NCI-H748 (cell line): Measurements from ENCODE around the gene CPSF6.
A peak's percentile ranks its signal among the peaks of the same experiment; 100 is the strongest.
"Not testable (repeated sequence)": the region's sequence is repeated elsewhere in the genome, so short reads cannot be mapped to it uniquely, and the experiment has no call there.

Source experiments
- DNase-seq: peaks from one replicate; lab custom pipeline; 2025; ENCODE audit not compliant: unreplicated experiment; lab: John Stamatoyannopoulos, UW

The CPSF6 gene, protein sequence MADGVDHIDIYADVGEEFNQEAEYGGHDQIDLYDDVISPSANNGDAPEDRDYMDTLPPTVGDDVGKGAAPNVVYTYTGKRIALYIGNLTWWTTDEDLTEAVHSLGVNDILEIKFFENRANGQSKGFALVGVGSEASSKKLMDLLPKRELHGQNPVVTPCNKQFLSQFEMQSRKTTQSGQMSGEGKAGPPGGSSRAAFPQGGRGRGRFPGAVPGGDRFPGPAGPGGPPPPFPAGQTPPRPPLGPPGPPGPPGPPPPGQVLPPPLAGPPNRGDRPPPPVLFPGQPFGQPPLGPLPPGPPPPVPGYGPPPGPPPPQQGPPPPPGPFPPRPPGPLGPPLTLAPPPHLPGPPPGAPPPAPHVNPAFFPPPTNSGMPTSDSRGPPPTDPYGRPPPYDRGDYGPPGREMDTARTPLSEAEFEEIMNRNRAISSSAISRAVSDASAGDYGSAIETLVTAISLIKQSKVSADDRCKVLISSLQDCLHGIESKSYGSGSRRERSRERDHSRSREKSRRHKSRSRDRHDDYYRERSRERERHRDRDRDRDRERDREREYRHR

DNA sequence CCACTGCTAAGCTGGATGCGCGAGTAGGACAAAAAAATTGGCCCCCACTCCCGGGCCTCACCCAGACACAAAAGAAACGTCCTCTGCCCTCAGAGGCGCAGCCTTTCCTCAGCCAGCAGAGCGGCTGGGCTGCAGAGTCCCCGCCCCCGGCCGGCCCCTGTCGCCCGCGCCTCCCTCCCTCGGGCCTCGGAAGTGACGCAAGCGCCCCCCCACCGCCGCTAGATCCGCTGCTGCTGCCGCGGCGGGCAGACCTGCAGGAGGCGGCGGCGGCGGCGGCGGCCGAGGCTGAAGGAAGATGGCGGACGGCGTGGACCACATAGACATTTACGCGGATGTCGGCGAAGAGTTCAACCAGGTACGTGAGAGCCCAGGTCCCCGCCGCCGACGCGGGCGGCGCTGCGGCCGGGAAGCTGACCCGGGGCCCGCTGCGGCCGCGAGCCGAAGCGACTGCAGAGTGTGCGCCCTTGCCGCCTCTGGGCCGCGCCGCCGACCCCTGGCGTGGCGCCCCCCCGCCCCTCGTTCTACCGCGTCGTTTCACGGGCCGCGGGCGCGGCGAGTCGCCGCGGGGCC, at the start of gene CPSF6:
TSS of gene CPSF6 (plus strand) at position 218 of the 570 bp plus-strand sequence. CDS start at position 296, 78 bp downstream.
- peak; percentile 97 for DNase-seq

DNA sequence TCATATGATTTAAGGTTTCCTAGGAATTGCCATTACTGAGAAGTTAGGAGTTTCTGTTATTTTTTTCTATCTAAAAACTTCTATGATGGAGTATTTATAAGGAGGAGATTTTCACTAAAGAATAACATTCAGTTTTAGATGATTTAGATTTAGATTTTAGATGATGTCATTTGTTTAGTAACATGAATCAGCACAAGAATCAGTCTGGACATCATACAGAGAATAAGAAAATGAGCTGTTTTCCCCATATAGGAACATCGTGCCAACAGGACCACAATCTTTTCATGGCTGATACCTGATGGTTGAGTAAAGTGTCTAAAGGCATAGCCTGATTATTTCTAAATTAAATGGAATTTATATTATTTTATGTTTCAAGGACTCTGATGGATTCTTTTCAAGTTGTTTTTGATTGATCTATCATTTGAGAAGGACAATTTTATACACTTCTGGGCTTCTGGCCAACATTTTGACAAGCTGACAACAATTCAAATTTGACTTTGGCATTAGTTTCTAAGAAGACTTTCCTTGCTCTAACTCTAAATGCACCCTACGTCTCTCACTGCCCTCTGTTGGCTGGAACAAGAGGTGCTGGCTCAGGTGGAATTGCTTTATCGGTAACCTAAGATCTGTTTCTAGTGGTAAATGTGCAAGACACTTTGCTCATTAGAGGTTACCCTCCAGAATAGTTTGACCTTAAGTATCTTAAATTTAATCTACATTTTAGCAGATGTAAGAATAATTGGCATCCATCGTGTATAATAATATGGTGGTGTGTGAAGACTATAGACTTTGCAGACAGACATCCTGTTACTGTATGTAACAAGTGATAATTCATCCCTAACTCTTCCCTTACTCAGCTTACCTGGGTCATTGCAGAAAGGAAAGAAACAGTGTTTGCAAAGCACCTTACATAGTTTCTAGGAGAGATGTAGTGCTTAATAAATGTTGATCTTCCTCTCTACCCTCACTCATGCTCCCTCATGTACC, 42.8 kb upstream of the CPSF6 start:
- peak; percentile 21 for DNase-seq

DNA sequence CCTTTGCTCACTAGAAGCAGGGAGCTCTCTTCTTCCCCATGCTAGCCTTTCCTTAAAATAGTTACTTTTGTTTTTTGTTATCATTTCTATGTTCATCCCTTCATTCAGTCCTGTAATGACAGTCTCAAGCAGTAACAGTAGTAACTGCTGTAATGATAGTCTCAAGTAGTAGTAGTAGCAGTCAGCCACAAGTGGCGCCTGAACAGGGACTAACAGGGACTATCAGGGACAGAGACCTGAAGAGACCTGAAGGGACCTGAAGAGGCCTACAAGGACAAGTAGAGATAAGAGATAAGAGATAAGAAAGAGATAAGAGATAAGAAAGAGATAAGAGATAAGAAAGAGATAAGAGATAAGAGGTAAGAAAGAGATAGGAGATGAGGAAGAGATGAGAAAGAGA, 39.4 kb upstream of the CPSF6 start:
- DNase-seq = not testable (repeated sequence)

DNA sequence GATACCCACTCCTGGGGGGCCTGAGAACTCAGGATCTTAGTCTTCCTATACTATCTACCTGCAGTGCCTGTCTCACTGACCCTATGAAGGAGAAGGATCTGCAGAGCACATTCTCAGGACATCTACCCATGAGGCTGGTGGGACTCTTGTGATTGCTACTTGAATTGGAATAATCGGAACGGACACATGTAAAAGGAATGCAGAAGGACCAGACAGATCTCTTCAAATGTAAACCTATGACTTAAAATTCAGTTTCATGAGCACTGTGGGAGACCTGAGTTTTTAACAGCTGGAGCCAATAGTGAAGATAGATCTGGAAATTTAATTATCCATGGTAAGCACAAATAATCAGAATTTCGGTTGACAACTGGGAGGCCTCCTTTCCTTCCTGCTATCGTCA, 35.2 kb upstream of the CPSF6 start:
- DNase-seq = no peak

DNA sequence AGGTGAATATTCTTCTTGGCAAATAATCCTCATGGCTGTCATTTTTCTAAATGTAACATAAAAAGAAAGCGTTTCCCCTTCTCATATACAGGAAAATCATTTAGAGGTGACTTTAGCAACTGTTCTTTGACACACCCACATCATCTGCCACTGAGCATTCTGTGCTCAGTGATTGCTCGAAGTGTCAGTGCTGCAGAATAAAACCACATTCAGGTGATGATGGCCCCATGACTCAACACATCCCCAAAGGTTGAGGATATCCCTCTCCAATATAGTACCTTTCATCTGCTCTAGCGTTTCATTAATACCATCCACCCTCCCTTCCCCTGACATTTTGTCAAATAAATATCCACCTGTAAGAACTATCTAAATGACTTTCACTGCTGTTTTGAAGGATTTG, 28.7 kb upstream of the CPSF6 start:
- DNase-seq = no peak

DNA sequence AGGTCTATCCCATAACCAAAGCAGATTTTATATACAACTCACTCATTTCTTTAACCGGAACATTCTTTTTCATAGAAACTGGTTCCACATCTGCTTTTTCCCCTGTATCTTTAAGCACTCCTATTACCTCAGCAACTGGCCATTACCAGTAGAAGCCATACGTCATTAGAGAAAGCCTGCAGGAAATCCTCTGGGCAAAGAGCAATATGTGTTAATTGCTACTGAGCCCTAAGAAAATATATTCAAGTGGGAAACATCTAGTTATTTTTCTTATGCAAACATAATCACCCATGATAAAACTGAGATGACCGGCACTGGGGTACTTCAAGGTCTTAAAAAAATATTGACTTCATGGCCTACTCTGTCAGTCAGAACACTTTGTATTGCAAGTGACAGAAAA, 28.2 kb upstream of the CPSF6 start:
- DNase-seq = no peak

DNA sequence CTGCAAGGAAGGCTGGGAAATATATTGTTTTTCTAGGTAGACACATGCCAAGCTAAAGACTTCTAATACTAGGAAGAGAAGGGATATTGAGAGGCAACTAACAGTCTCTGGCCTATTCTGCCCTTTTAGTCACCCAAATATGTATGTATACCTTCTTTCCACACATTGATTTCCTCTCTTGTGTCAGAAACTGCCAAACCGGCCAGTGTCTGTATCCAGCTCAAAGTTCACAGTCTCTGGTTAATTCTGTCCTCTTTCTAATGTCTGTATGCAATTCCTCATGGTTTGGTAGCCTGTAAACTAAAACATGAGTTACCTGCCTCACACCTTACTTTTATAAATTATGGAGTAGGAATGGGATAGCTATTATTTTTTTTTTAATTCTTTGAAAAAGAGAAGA, 25.2 kb upstream of the CPSF6 start:
- no peak for DNase-seq

DNA sequence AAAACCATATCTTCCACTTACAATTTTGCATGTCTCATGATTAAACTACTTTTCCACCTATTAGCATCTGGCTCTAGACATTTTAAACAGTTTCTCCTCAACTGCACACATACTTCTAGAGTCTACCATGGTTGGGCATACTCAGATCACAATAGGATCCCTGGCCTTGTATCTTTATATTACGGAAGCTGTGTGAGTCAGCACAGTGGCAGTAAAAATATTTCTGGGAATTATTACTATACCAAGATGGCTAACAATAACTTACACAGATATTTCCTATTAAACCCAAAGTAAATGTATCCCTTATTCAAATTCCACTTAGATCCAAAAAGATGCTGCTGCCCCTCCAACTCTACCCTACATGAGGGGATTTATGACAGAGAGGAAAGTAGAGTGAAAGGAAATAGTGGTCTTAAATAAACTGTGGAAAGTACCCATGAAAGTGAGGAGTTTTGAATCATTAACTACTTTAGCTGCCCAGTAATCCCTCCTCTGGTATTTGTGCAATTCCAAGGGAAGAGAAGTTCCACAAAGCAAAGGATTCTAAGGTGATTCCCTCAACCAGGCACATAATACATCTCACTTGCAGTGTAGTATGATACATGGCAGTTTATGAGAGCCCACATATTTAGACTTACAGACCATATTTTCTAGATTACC, 14.0 kb upstream of the CPSF6 start:
- no peak for DNase-seq

DNA sequence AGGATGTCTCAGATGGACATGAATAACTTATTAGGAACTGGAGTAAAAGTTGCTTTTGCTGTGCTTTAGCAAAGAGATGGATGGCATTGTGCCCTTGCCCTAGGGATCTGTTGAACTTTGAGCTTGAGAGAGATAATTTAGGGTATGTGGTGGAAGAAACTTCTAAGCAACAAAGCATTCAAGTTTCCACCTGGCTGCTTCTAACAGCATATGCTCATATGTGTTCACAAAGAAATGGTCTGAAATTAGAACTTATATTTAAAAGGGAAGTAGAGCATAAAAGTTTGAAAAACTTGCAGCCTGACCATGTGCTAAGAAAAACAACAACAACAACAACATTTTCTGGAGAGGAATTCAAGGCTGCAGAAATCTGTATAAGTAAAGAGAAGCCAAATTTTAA, 7.9 kb upstream of the CPSF6 start:
- DNase-seq = no peak

DNA sequence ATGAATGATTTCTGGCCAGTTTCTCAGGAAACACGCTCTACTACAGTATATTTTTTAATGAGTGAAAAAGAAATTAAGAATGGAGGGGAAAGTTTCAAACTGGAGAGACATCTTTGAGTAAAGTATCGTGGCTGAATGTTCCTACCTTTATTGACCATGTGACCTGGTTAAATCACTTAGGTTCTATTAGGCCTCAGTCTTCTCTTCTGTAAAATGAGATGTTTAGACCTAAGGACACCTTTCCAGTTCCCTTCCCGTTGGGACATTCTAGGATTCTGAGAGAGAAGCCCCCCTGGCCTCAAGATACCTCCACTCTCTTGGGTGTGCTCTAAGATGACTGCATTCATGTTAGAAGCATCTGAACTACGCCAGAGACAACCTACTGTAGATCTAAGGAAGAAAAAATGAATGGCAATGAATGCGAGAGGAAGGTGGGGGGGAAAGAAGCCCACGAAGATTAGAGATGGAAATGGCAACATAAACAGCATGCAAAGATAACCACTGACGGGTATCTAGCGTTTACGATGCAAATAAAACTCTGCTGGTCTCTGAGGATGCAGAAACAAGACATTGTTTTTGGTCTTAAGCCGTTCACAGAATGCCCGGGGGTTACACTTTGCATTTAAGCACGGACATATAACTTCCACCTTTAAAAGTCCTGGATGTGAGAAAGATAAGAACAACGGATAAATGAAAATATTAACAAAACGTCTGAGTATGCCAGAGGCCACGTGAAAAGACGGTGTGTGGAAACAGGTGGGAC, 599 bp upstream of the CPSF6 start:
- no peak for DNase-seq

DNA sequence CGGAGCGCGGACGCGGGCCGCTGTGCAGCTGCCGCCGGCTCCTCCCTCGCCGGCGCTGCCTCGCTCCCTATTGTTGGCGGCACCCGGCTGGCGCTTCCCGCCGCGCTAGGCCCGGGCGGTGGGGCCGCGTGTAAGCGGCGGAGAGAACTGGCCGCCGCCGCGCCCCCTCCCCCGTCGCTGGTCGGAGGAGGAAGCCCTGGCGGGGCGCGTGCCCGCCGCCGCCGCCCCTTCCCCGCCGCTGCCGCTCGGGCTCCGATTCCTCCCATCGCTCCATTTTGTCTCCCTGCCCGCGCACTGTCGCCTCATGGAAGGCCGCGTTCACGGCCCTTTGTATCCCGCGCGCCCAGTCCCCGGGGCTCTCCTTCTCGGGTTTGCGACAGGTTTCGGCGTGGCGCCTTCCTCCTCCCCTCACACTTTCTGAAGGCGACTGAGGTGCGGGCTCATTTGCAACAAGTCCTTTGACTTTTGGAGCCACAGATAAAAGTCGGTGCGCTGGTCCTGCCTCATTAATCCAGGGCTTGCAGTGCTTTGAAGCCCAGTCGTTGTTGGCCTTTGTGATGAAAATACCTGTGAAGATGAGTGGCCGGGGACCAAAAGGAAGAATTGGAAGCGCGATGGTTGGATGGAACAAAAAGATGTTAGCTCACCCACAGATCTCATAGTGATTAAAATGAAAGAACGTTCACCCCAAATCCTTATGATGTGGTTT, 707 bp downstream of the CPSF6 start:
- peak; percentile 75 for DNase-seq

DNA sequence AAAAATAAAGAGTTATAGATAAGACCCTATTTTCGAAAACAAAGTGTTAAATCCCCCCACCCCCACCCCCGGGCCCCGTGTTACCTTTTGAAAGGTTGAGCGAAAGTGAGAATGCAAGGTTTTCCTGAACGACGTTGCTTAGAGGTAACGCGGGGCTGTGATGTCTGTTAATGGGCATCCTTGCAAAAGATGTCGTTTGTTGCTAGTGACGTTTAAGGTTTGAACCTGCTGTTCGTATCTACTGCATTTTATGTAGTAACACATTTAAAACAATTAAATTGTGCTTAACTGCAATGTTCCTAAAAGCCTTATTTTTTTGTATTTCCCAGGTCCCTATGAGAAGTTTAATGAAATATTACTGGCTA, 1.2 kb downstream of the CPSF6 start:
- DNase-seq = peak; percentile 52

DNA sequence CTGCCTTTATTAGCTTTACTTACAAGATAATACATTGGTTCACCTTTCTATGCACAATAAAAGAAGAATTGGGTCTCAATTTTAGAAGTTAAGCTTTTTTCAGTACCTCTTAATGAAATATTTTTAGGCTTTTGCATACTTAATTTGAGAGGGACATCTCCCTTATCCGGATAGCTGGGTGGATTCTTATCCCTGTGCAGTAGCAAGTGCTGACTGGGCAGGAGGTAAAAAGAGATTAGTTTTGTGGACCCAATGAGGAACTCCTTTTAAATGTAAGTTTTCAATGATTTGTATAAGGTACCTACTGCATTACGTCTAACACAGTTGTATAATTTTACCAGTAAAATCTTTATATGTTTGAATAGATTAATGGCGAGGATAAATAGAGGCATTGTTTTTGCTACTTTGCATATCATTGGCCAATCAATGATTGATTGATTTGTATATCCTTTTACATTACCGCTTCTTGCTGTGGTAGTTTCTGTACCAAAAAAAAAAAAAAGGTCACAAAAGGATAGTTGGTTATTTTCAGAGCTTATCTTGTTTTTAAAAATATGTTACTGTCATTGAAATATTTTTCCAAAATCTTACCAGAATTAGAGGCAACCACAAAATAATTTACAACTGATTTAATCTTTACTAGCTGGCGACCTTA, 2.2 kb downstream of the CPSF6 start:
- DNase-seq = no peak

DNA sequence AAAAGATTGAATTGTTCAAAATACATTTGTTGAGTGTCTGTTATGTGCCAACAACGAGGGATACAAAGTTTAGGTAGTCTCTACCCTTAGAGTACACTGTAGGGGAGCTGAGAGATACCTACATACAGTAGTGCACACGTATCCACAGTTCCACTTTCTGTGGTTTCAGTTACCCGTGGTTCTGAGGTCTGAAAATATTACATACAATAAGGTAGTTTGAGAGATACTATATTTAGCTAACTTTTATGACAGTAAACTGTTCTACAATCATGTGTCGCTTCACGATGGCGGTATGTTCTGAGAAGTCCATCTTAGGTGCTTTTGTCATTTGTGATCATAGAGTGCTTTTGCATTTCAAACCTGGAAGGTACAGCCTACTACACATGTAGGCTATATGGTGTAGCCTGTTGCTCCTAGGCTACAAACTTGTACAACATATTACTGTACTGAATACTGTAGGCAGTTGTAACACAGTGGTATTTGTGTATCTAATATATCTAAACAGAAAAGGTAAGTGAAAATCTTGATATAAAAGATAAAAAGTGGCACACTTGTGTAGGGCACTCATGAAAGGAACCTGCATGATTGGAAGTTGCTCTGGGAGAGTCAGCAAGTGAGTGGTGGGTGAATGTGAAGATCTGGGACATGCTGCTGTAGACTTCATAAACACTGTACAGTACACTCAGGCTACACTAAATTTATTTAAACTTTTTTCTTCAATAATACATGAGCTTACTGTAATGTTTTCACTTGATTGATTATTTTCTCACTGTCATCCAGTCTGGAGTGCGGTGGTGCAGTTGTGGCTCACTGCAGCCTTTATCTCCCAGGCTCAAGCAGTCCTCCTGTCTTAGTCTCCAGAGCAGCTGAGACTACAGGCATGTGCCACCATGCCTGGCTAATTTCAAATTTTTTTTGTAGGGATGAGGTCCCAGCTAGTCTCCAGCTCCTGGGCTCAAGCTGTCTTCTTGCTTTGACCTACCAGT, 4.0 kb downstream of the CPSF6 start:
- DNase-seq = no peak

DNA sequence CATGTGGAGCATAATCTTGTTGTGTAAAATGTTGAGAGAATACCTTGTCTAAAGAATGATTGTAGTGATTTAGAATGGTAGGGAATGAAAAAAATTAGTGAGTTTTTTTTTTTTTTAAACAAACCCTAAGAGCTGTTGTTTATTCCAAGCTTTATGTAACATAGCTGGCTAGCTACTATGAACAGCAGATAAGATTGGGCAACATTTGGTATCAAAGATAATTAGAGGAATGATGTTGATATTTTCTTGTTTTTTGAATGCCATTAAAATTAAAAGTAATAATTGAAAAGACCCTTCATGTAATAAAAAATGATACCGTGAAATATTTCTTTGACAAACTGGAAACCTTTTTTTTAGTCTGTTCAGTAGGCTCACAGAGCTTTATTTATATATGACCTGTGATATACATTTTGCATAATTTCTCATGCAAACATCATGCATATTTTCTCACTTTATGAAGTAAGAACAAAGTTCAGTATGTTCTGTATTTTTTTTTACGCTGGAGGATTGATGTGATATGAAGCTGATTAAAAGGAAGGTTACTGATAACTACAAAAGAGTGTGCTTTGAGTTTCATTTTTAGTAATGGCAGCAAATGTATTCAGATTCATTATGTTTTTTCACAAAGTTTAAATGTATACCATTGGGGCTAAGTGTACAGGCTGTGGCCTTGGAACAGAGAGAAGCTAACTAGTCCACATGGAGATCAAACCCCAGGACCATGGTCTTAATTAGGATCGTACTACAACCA, 8.1 kb downstream of the CPSF6 start:
- no peak for DNase-seq

DNA sequence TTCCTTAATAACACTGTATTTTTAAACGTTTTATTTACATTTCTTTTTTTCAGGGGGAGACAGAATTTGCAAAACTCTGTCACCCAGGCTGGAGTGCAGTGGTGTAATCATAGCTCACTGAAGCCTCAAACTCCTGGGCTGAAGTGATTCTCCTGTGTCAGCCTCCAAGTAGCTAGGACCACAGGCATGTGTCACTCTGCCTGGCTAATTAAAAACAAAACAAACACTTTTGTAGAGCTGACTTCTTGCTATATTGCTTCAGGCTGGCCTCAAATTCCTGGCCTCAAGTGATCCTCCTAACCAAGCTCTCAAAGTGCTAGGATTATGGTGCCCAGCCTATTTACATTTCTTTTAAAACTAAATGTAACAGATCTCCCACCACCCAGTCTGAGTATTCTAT, 12.7 kb downstream of the CPSF6 start:
- no peak for DNase-seq

DNA sequence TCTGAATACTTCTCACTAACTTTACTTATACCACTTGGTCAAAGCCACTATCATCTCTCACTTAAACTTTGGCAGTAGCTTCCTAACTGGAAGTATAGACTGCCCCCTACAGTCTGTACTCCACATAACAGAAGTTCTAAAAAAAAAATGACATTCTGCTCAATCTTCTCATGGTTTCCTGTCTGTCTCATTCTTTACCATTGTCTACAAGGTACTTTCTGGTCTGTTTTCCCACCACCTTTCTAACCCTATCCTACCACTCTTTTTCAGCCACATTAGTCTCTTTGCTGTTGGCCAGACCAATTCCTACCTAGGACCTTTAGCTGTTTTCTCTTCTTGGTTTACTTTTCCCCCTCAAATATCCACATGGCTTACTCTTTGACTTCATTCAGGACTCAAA, 14.7 kb downstream of the CPSF6 start:
- peak; percentile 44 for DNase-seq
